Upper lobe of left lung (tissue), 6 donors: ENCODE results near the gene ANGPTL3. TPM values are rescaled to one million over a fixed set of nuclear protein-coding genes. Genes with fewer than 3 reads are reported as not detected.
"Not testable (repeated sequence)": the region's sequence is repeated elsewhere in the genome, so short reads cannot be mapped to it uniquely, and the experiment has no call there.

Source experiments
- ATAC-seq, 2 donors: fragments of 200-7000 bp; cut with Tn5 transposase; one replicate each; pipeline ENCODE4 v1.9.1; 2022; ENCODE audit warnings: mild to moderate bottlenecking in 2 of 2, moderate library complexity in 2 of 2; ENCODE audit not compliant: low FRiP score in 2 of 2
- DNase-seq, 2 donors: peaks; one replicate each; pipeline ENCODE4 v3.0.0-alpha.2; 2019 to 2020
- H3K27ac ChIP-seq, 4 donors: fragments of 200-600 bp; sonication (generic); one replicate each; pipeline ENCODE4 v1.5.1; 2016 to 2019
- H3K27me3 ChIP-seq, 4 donors: fragments of 200-600 bp; sonication (generic); one replicate each; pipeline ENCODE4 v1.5.1; 2017 to 2019
- H3K36me3 ChIP-seq, 4 donors: fragments of 200-600 bp; sonication (generic); one replicate each; pipeline ENCODE4 v1.5.1; 2016 to 2019
- H3K4me1 ChIP-seq, 4 donors: fragments of 200-600 bp; sonication (generic); one replicate each; pipeline ENCODE4 v1.5.1; 2018 to 2019
- H3K4me3 ChIP-seq, 4 donors: fragments of 200-600 bp; sonication (generic); one replicate each; pipeline ENCODE4 v1.5.1; 2017 to 2019; ENCODE audit warnings: mild to moderate bottlenecking in 2 of 4, moderate library complexity in 1 of 4
- H3K9me3 ChIP-seq, 4 donors: fragments of 200-600 bp; sonication (generic); one replicate each; pipeline ENCODE4 v1.5.1; 2018 to 2019
- CTCF ChIP-seq, 6 experiments: fragments of 450-650 bp in 4 of 6; fragments of 200-600 bp in 2 of 6; sonication (generic) in 2 of 6; IDR thresholded peaks; one replicate each; pipeline ENCODE4 v1.5.1; 2016 to 2019; ENCODE audit warnings: antibody characterized with exemption in 6 of 6
- EP300 ChIP-seq, 4 donors: sonication (generic); formaldehyde crosslinking; IDR thresholded peaks; one replicate each; pipeline ENCODE4 v1.5.1; 2017; ENCODE audit warnings: antibody characterized with exemption in 4 of 4, control low read depth in 2 of 4
- POLR2A ChIP-seq, 4 donors: fragments of 450-650 bp; IDR thresholded peaks; one replicate each; pipeline ENCODE4 v1.5.1; 2016 to 2017; ENCODE audit warnings: antibody characterized with exemption in 4 of 4, mild to moderate bottlenecking in 2 of 4
- POLR2AphosphoS5 ChIP-seq, 2 donors: sonication (generic); formaldehyde crosslinking; IDR thresholded peaks; one replicate each; pipeline ENCODE4 v1.5.1; 2017; ENCODE audit warnings: antibody characterized with exemption in 2 of 2
- WGBS, 2 donors: methylation state at CpG; one replicate each; pipeline ENCODE4 v1.1.5; 2017 to 2018; 5-methylcytosine and 5-hydroxymethylcytosine counted together
- total RNA-seq, 6 donors: library from RNA; depleted of rRNA in 4 of 6; stranded (reverse); fragments of >200 nt in 4 of 6; gene quantifications; one replicate each; pipeline versions ENCODE4 v1.1.0 to v1.2.1, GENCODE V29; 2016 to 2021
- donor health status: DM: no; HTN: no; CAD: no; lungs with moderate emphysema.
- donor health status: DM: no; HTN: yes; CAD: no; lungs with severe emphysema.

ANGPTL3 gene
- not detected for total RNA-seq

GRCh38 chr1:62597281-62597680 is at the start of gene ANGPTL3:
ANGPTL3 (plus strand) TSS chr1:62597520; CDS start chr1:62597567, 47 bp downstream.
- no peaks in the 10 kb centered on the region for H3K27me3 ChIP-seq
- no peaks in the 10 kb centered on the region for H3K36me3 ChIP-seq
- H3K4me3 ChIP-seq, result no peak within 1 kb of the TSS
- ATAC-seq (no peak), DNase-seq (no peak)
- no peak within 1 kb of the TSS for H3K27ac ChIP-seq
- H3K4me1 ChIP-seq, result no peaks in the 10 kb centered on the region
- no peaks in the 10 kb centered on the region for H3K9me3 ChIP-seq
- TF ChIP-seq EP300 (IDR thresholded peaks at IDR 0.05) (no peak), POLR2AphosphoS5 (IDR thresholded peaks at IDR 0.05) (no peak), POLR2A (IDR thresholded peaks at IDR 0.05) (no peak), CTCF (IDR thresholded peaks at IDR 0.05) (no peak)
- WGBS, 2 donors, result 84 to 85% methylated on average over 3 of the region's 3 CpGs

GRCh38 chr1:62561306-62561705 is 36.0 kb upstream of the ANGPTL3 start:
- Histone ChIP-seq H3K27ac (no peak overlapping the region), H3K27me3 (no peaks in the 10 kb centered on the region), H3K9me3 (no peaks in the 10 kb centered on the region), H3K4me3 (no peak overlapping the region), H3K36me3 (peaks cover 0 to 7% (median 0%) of the 10 kb centered on the region in 4 donors), H3K4me1 (no peaks in the 10 kb centered on the region)
- ATAC-seq (no peak), DNase-seq (no peak)
- whole genome bisulfite sequencing, 2 donors, result 90 to 96% methylated on average over 2 of the region's 2 CpGs
- TF ChIP-seq POLR2AphosphoS5 (IDR thresholded peaks at IDR 0.05) (no peak), EP300 (IDR thresholded peaks at IDR 0.05) (no peak), CTCF (IDR thresholded peaks at IDR 0.05) (no peak), POLR2A (IDR thresholded peaks at IDR 0.05) (no peak)

GRCh38 chr1:62567182-62567581 is 30.1 kb upstream of the ANGPTL3 start:
- H3K9me3 ChIP-seq, H3K4me1 ChIP-seq, ATAC-seq, H3K4me3 ChIP-seq, DNase-seq, H3K36me3 ChIP-seq, H3K27ac ChIP-seq, H3K27me3 ChIP-seq: not testable (repeated sequence)
- WGBS, 2 donors, result 100% methylated on average over 1 of the region's 1 CpG

- H3K36me3 ChIP-seq, DNase-seq, H3K4me1 ChIP-seq, H3K27ac ChIP-seq, H3K27me3 ChIP-seq, H3K9me3 ChIP-seq, ATAC-seq, H3K4me3 ChIP-seq: not testable (repeated sequence)
- WGBS, 2 donors, result 46 to 61% methylated on average over 1 of the region's 1 CpG
Observed at GRCh38 chr1:62567926-62568325, 29.4 kb upstream of the ANGPTL3 start.

- H3K4me1 ChIP-seq, H3K27ac ChIP-seq, H3K9me3 ChIP-seq, DNase-seq, H3K27me3 ChIP-seq, ATAC-seq, H3K4me3 ChIP-seq: not testable (repeated sequence)
- 87 to 97% methylated on average over 4 of the region's 4 CpGs for WGBS, 2 donors
- peaks cover 0 to 25% (median 3%) of the 10 kb centered on the region in 4 donors for H3K36me3 ChIP-seq
Observed at GRCh38 chr1:62571517-62571916, 25.8 kb upstream of the ANGPTL3 start.

- TF ChIP-seq CTCF (IDR thresholded peaks at IDR 0.05), result no peak
- TF ChIP-seq EP300 (IDR thresholded peaks at IDR 0.05), result no peak
- no peak for TF ChIP-seq POLR2AphosphoS5 (IDR thresholded peaks at IDR 0.05)
- no peak for TF ChIP-seq POLR2A (IDR thresholded peaks at IDR 0.05)
- ATAC-seq (no peak), DNase-seq (no peak)
- no peaks in the 10 kb centered on the region for H3K4me1 ChIP-seq
- no peak overlapping the region for H3K4me3 ChIP-seq
- H3K27ac ChIP-seq, result no peak overlapping the region
- peaks cover 0 to 8% (median 0%) of the 10 kb centered on the region in 4 donors for H3K9me3 ChIP-seq
- H3K27me3 ChIP-seq, result no peaks in the 10 kb centered on the region
- peaks cover 0 to 29% (median 3%) of the 10 kb centered on the region in 4 donors for H3K36me3 ChIP-seq
Observed at GRCh38 chr1:62572476-62572875, 24.8 kb upstream of the ANGPTL3 start.
